ENCODE data around the gene SFXN1.

DNA sequence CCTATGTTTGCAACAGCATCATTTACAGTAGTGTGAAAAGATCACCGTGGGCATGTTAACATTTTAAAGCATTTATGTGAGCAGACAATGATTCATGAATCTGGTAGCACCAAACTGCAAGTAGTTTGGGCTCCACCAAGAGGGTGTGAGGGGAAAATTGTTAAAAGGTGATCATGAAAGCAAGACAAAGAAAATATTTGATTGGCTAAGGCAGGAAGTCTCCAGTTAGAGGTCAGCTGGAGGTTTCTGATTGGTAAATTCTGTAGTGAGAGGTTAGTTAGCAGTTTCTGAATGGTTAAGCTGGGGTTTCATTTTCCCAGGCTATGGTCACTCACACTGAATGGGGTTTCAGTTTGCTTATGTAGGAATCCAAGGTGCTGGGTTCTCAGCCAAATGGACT is 20.9 kb upstream of the SFXN1 start:
- TF ChIP-seq EZH2 (IDR thresholded peaks at IDR 0.05; ENCODE audit: insufficient read depth, poor library complexity, severe bottlenecking) (no peak), EZH2phosphoT487 (IDR thresholded peaks at IDR 0.05; ENCODE audit: insufficient read depth, low read depth) (no peak)
